ENCODE data around the gene HLA-E.
"Not testable (repeated sequence)": the region's sequence is repeated elsewhere in the genome, so short reads cannot be mapped to it uniquely, and the experiment has no call there.

Gene HLA-E

DNA sequence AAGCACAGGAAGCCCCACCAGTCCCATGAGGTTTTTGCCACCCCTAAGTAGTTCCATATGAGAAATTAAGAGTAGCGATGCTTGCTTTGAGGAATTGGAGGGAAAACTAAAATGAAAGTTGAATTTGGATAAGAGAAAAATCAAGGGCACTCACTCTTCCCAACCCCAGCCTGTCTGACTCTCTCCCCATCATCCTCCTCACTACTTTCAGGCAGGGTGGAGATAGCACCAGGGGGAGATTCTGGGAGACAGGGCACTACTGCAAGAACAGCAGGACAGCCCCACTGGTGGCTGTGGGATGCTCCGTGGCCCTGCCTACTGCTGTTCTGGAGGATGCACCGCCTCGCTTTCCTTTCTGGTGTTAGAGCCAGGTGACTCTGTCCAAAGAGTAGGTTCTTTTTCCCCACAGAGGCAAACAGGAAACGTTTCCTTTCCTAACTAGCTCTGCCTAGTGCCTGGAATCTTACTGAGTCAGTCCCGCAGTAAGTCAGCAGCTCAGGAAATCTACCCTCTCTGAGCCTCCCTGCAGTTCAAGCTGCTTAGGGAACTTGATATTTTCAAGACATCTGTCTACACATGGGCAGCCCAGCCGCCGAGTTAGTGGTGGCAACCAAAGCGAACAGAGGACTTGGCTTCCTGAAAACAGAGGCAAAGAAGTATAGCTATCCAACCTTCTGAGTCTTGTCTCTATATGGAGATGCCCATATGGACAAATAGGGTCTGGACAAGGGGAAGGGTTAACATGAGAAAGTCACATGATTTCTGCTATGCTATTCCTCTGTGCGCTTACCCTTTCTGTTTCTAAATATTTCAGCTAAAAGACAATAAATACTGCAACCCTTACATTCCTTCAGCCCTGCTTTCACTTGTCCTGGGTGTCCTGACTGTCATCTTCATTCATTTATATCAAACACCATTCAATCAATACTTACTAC is 11.4 kb downstream of the HLA-E start:
- in situ Hi-C loops (cut with HindIII; ENCODE audit: low sequenced_read_pairs), result loop anchor here (5.0 kb wide), 1 partner anchor 42 kb away; no protein-coding TSS in a partner anchor

DNA sequence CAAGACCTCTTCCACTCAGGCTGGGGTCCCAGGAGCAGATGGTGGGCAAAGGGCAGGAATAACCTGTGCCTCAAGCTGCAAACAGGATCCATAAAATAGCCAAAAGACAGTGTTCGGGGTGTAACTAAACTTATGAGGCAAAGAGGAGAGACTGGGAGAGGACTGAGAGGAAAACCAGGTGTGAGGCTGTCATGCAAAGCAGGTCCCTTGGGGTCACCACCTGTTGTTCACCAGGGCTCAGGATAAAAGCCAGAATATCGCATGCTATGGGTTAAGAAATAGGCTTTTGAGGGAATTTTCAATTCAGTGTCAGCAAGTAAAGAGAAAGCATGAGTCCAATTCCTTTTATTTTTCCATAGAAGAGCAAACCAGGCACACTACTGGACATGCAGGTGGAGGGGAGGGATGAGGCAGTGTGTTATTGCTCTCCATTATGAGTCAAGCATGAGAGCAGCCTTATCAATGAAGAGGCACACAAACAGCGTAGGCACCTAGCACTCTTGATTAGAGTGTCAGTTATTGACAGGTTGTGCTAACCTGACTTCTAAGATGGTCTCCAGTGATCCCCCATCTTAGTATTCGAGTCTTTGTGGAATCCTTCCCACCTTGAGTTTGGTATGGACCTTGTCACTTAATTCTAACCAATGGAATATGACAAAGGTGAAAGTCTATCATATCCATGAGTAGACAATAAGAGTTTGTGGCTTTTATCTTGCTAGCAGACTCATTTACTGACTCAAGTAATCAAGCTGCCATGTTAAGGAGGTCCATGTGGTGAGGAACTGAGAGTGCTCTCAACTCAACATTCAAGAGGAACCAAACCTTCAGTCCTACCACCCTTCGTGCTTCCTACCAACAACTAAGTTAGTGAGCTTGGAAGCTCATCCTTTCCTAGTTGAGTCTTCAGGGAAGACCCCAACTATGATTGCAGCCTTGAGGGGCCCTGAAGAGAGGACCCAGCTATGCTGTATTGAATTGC is 18.8 kb downstream of the HLA-E start:
- in situ Hi-C loops (cut with HindIII; ENCODE audit: low sequenced_read_pairs), result no loop called here

DNA sequence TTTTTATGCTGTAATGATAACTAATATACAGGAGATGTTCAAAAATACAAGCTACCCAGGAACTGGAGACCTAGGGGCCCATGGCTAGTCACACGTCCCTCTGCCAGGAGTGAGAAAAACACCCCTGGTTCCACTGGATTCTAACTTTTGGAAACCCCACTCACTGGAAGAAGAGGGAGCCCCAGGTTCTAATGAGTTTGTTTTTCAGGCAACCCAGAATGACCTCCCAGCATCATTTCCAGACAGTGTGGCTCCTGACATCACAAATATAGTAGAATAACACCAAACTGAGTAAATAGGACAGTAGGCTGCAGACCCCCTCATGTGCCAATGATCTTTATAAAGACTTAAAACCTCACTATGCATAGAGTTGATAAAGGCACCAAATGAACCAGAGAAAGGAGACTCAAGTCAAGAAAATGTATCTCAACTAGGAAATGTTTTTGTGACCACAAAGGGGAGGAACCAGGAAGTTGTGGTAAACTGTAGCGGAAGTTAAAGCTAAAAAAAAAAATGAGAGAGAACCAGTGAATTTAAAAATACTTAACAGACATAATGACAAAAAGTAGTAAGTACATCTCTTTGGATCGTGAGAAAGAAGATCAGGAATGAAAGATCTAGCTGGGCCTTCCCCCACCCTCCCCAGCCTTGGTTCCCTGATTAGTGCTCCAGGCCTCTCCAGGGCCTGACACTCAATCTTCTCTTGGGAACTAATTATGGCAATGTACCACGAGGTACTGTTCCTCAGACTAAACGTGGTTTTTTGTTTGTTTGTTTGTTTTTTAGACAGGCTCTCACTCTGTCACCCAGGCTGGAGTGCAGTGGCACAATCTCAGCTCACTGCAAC is 19.8 kb downstream of the HLA-E start:
- in situ Hi-C loops (cut with HindIII; ENCODE audit: low sequenced_read_pairs), result no loop called here

GRCh38 chr6:30510419-30511168 is 21.3 kb downstream of the HLA-E start:
- in situ Hi-C loops (cut with HindIII; ENCODE audit: low sequenced_read_pairs), result no loop called here

DNA sequence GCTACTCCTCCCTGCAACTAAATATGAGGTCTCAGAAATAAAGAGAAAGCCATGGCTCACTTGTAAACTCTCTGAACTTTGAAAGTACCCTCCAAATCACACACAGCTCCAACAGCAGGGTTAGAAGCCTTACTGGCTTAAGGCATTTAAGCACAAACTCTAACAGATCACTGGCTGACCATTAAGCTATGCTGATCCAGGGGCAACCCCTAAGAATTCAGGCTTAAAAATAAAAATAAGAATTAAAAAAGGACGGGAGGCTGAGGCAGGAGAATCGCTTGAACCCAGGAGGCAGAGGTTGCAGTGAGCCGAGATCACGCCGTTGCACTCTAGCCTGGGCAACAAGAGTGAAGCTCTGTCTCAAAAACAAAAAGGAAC is 21.8 kb downstream of the HLA-E start:
- in situ Hi-C loops (cut with HindIII; ENCODE audit: low sequenced_read_pairs), result no loop called here

DNA sequence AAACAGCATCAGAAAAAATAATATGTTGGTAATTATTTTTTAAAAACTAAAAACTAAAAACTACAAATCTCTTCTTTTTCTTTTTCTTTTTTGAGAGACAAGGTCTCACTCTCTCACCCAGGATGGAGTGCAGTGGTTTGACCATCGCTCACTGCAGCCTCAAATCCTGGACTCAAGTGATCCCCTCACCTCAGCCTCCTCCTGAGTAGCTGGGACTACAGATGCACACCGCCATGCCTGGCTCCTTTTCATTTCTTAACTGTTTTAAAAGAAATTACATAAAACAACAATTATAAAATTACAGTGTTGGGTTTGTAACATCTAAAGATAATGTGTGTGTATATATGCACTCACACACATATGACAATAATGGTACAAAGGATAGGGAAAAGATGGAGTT is 24.1 kb downstream of the HLA-E start:
- in situ Hi-C loops (cut with HindIII; ENCODE audit: low sequenced_read_pairs), result no loop called here

GRCh38 chr6:30515106-30515505 is 25.8 kb downstream of the HLA-E start:
- in situ Hi-C loops (cut with HindIII; ENCODE audit: low sequenced_read_pairs), result no loop called here

DNA sequence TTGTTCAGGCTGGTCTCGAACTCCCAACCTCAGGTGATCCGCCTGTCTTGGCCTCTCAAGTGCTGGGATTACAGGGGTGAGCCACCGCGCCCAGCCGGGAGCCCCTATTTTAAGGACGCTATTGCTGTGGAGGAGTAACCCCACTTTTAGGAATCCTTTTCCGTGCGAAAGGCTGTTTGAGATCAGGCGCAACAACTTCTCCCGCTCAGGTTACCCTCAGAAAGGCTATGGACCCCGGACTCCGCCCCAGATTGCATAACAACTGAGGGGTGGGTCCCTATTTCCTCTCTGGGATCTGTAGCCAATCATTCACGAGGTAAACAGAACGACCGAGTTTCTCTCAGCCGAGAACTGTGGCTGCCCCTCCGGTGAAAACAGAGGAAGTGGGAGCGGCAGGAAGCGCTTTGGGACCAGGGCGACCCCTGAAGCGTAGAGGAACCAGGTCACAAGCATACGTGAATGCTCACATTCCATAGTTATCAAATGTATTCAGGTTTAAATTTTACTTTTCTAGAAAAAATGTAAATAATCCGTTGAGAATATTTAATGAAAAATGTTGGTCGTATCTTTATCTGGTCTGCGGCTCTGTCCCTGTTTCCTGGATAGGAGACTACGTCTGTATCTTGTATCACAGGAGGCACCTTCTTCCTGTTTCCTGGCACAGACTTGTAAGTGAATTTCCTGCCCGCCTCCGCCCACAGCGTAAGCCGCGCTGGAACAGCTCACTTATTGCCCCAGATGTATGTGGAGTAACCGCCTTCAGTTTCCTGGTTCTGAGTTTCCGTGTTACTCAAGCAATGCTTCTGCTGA is 26.8 kb downstream of the HLA-E start:
- in situ Hi-C loops (cut with HindIII; ENCODE audit: low sequenced_read_pairs), result no loop called here

DNA sequence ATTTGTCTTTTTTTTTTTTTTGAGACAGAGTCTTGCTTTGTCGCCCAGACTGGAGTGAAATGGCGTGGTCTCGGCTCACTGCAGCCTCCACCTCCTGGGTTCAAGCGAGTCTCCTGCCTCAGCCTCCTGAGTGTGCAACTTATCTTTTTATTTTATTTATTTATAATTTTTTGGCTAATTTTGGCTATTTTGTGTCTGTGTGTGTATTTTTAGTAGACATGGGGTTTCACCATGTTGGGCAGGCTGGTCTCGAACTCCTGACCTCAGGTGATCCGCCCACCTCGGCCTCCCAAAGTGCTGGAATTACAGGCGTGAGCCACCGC is 27.4 kb downstream of the HLA-E start:
- in situ Hi-C loops (cut with HindIII; ENCODE audit: low sequenced_read_pairs), result not testable (repeated sequence)

GRCh38 chr6:30517767-30518504 is 28.6 kb downstream of the HLA-E start:
- in situ Hi-C loops (cut with HindIII; ENCODE audit: low sequenced_read_pairs), result not testable (repeated sequence)

- in situ Hi-C loops (cut with HindIII; ENCODE audit: low sequenced_read_pairs), result not testable (repeated sequence)
Measured at GRCh38 chr6:30518505-30519145, 29.3 kb downstream of the HLA-E start.

GRCh38 chr6:30520522-30520921 is 31.2 kb downstream of the HLA-E start:
- in situ Hi-C loops (cut with HindIII; ENCODE audit: low sequenced_read_pairs), result no loop called here

GRCh38 chr6:30521082-30521481 is 31.8 kb downstream of the HLA-E start:
- in situ Hi-C loops (cut with HindIII; ENCODE audit: low sequenced_read_pairs), result not testable (repeated sequence)

GRCh38 chr6:30521952-30522351 is 32.6 kb downstream of the HLA-E start:
- in situ Hi-C loops (cut with HindIII; ENCODE audit: low sequenced_read_pairs), result not testable (repeated sequence)

GRCh38 chr6:30526444-30526843 is 37.1 kb downstream of the HLA-E start:
- in situ Hi-C loops (cut with HindIII; ENCODE audit: low sequenced_read_pairs), result not testable (repeated sequence)

- in situ Hi-C loops (cut with HindIII; ENCODE audit: low sequenced_read_pairs), result not testable (repeated sequence)
Measured at GRCh38 chr6:30529349-30529875, 40.1 kb downstream of the HLA-E start.

DNA sequence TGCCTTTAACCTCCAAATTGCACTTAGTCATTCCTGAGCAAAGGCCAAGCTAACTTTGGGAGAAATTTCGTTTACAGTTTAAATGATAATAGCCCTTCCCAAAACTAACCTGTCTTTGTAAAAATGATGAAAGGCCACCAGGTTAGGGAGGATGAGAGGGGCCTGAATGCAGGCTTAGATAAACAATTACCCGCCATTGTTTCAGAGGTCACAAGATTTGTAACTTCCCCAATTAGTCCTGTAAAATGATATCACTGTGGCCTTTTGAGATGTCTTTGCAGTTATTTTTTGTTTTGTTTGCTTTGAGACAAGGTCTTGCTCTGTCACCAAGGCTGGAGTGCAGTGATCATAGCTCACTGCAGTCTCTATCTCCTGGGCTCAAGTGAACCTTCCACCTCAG is 40.7 kb downstream of the HLA-E start:
- in situ Hi-C loops (cut with HindIII; ENCODE audit: low sequenced_read_pairs), result no loop called here
